AG09319 (cell line): ENCODE results near the gene VTN.

Experiments
- DNase-seq: peaks from one replicate; pipeline ENCODE4 v3.0.0-alpha.2; 2010; ENCODE audit warnings: low read depth; ENCODE audit errors: extremely low read depth
- CTCF ChIP-seq: IDR thresholded peaks from 2 replicates; pipeline ENCODE4 v1.5.1; 2011; ENCODE audit warnings: low read depth, mild to moderate bottlenecking, inconsistent platforms, low read length, moderate library complexity

The VTN gene

DNA sequence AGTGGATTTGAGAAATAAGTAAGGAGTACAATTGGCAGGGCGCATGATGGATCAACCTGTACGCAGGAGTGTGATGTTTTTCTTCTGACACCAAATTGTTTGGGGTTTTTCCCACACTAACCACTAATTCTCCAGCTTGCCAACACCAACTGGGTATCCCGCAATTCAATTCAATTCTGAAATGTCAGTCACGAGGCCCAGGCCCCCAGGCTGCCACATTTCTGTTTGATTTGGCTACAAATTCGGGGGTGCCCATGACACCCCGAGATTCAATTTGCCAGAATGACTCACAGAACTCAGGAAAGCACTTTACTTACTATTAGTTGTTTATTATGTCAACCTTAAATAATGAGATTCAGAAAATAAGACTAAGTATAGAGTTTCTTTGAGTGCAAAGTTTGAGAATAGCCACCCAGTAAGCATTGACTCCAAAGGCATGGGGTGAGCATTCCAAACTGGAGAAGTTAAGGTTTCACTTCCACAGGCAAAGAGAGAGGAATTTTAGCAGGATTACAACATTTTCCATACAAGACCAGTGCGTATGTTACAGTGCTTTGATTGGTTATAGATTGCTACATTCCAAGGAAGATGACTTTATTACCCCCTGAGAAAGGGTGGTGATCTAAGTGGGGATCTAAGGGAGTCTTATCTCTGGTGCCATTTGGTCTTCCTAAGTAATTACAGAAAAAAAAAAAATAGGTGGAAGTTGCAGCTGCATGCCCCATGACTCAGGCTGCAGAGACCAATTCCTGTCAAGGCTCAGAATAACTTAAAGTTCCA is 24.4 kb upstream of the VTN start:
- TF ChIP-seq CTCF: no peak
- no peak for DNase-seq

- no peak for DNase-seq
- TF ChIP-seq CTCF: no peak
Measured at GRCh38 chr17:28392491-28392890, 22.4 kb upstream of the VTN start.

GRCh38 chr17:28391401-28391800 is 21.3 kb upstream of the VTN start:
- no peak for DNase-seq
- no peak for TF ChIP-seq CTCF

- no peak for DNase-seq
- no peak for TF ChIP-seq CTCF
Measured at GRCh38 chr17:28390984-28391383, 20.9 kb upstream of the VTN start.

DNA sequence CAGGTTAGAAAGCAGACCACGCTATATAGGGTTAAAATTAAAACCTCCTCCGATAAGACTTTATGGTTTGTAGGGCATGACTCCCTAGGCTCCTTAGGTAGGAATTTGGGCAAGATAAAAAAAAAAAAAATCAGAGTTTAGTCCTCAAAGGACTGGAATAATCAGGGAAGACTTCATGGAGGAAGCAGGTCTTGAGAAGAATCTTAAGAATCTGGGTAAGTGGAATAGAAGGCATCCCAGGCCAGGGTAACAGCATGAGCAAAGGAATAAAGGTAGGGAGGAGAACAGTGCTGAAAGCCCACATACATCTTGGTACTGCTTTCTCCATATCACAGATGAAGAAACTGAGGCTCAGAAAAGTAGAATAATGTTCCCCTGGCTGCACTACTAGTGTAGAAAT is 20.5 kb upstream of the VTN start:
- TF ChIP-seq CTCF: no peak
- no peak for DNase-seq

DNA sequence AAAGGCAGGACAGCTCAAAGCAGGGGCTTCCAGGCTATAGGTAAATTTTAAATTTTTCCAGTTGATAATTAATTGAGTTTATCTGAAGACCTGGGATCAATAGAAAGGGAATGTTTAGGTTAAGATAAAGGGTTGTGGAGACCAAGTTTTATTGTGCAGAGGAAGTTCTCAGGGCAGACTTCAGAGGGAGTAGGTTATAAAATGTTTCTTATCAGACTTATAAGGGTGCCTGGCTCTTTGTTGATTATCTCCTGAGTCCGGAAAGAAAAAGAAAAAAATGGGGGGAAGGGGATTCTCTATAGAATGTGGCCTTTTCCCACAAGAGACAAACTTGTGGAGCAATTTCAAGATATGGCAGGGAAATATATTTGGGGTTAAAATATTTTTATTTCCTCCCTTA is 20.0 kb upstream of the VTN start:
- no peak for TF ChIP-seq CTCF
- DNase-seq: no peak

GRCh38 chr17:28388106-28388505 is 18.0 kb upstream of the VTN start:
- no peak for TF ChIP-seq CTCF
- no peak for DNase-seq
